ENCODE data around the gene GTF2E1. TPM values are rescaled to one million over a fixed set of nuclear protein-coding genes. Genes with fewer than 3 reads are reported as not detected.

The GTF2E1 gene
- total RNA-seq, 1 experiment from 2014 or later = 21.5 TPM

DNA sequence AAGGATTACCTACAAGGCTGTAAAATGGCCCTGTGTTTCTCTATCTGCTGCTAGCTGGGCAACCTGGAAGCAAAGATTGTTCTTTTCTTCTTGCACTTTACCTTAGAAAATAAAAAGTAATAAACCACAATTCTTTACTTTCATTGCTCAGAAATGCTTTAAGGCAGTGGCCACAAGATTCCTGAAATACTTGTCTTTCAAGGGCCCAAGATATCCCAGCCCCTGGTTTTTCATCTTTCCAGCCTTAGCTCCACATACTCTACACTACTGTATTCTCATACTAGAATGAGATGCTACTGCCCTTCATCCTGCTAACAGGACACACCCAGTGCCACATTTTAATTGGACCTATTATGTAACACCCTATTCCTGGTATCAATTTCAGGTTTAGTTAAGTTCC, 78.9 kb downstream of the GTF2E1 start:
- Histone ChIP-seq H3K79me2 (ENCODE audit: insufficient read depth, low read length) (no peaks in the 10 kb centered on the region), H3K27ac (ENCODE audit: low read depth, low read length) (no peak overlapping the region), H3K9me3 (ENCODE audit: control insufficient read depth in 1 of 2, insufficient read depth in 1 of 2, low read depth in 1 of 2, low read length in 2 of 2) (no peaks in the 10 kb centered on the region), H3K4me1 (ENCODE audit: control insufficient read depth in 1 of 2, insufficient read depth in 2 of 2, low read length in 2 of 2) (no peaks in the 10 kb centered on the region), H3K27me3 (ENCODE audit: insufficient read depth, low read length) (no peaks in the 10 kb centered on the region), H3K36me3 (ENCODE audit: control insufficient read depth in 1 of 2, insufficient read depth in 2 of 2, low read length in 2 of 2) (no peaks in the 10 kb centered on the region), H3K4me2 (ENCODE audit: low read length) (no peak overlapping the region), H3K9ac (ENCODE audit: low read length) (no peak overlapping the region), H4K20me1 (ENCODE audit: insufficient read depth) (no peaks in the 10 kb centered on the region), H3K9me2 (ENCODE audit: insufficient read depth) (no peaks in the 10 kb centered on the region), H3K4me3 (replicated peaks in 1 of 2; ENCODE audit: low read depth in 1 of 2, low read length in 2 of 2) (no peak overlapping the region), H2AFZ (ENCODE audit: low read depth, low read length, poor library complexity, severe bottlenecking) (no peak overlapping the region)
- ATAC-seq = no peak
- POLR2A ChIA-PET = no interaction called here
- RAD21 ChIA-PET (ENCODE audit: low non-redundant PET in 1 of 2, low total read pairs in 2 of 2, uncharacterized antibody in 2 of 2, unreplicated experiment in 2 of 2) = interaction anchor here in 1 of 2 experiments (0.6 kb wide), 1 partner anchor 28 kb away, joined by 3 read pairs; no protein-coding TSS in a partner anchor
- no peak for DNase-seq (ENCODE audit: low read depth, low spot score)
- intact Hi-C loops (cut with micrococcal nuclease) = no loop called here
- CTCF ChIA-PET = no interaction called here
- BruUV-seq (replicated peaks) = no TSS peak
- TF ChIP-seq, protein P1, sequence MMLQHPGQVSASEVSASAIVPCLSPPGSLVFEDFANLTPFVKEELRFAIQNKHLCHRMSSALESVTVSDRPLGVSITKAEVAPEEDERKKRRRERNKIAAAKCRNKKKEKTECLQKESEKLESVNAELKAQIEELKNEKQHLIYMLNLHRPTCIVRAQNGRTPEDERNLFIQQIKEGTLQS (IDR thresholded peaks at IDR 0.05) = no peak
- TF ChIP-seq, protein P2, sequence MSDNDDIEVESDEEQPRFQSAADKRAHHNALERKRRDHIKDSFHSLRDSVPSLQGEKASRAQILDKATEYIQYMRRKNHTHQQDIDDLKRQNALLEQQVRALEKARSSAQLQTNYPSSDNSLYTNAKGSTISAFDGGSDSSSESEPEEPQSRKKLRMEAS (IDR thresholded peaks at IDR 0.05) = no peak
- no peak for TF ChIP-seq ZFX (IDR thresholded peaks at IDR 0.05)
- TF ChIP-seq, protein P3, sequence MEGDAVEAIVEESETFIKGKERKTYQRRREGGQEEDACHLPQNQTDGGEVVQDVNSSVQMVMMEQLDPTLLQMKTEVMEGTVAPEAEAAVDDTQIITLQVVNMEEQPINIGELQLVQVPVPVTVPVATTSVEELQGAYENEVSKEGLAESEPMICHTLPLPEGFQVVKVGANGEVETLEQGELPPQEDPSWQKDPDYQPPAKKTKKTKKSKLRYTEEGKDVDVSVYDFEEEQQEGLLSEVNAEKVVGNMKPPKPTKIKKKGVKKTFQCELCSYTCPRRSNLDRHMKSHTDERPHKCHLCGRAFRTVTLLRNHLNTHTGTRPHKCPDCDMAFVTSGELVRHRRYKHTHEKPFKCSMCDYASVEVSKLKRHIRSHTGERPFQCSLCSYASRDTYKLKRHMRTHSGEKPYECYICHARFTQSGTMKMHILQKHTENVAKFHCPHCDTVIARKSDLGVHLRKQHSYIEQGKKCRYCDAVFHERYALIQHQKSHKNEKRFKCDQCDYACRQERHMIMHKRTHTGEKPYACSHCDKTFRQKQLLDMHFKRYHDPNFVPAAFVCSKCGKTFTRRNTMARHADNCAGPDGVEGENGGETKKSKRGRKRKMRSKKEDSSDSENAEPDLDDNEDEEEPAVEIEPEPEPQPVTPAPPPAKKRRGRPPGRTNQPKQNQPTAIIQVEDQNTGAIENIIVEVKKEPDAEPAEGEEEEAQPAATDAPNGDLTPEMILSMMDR (IDR thresholded peaks at IDR 0.05 in 2 of 3, conservative IDR thresholded peaks at IDR 0.05 in 1 of 3; ENCODE audit: borderline replicate concordance in 1 of 3, insufficient read depth in 1 of 3, low read depth in 2 of 3, low read length in 2 of 3) = no peak
- TF ChIP-seq, protein P4, sequence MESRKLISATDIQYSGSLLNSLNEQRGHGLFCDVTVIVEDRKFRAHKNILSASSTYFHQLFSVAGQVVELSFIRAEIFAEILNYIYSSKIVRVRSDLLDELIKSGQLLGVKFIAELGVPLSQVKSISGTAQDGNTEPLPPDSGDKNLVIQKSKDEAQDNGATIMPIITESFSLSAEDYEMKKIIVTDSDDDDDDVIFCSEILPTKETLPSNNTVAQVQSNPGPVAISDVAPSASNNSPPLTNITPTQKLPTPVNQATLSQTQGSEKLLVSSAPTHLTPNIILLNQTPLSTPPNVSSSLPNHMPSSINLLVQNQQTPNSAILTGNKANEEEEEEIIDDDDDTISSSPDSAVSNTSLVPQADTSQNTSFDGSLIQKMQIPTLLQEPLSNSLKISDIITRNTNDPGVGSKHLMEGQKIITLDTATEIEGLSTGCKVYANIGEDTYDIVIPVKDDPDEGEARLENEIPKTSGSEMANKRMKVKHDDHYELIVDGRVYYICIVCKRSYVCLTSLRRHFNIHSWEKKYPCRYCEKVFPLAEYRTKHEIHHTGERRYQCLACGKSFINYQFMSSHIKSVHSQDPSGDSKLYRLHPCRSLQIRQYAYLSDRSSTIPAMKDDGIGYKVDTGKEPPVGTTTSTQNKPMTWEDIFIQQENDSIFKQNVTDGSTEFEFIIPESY (IDR thresholded peaks at IDR 0.05; ENCODE audit: extremely low read depth, insufficient replicate concordance, low read length) = no peak
- TF ChIP-seq, protein P5, sequence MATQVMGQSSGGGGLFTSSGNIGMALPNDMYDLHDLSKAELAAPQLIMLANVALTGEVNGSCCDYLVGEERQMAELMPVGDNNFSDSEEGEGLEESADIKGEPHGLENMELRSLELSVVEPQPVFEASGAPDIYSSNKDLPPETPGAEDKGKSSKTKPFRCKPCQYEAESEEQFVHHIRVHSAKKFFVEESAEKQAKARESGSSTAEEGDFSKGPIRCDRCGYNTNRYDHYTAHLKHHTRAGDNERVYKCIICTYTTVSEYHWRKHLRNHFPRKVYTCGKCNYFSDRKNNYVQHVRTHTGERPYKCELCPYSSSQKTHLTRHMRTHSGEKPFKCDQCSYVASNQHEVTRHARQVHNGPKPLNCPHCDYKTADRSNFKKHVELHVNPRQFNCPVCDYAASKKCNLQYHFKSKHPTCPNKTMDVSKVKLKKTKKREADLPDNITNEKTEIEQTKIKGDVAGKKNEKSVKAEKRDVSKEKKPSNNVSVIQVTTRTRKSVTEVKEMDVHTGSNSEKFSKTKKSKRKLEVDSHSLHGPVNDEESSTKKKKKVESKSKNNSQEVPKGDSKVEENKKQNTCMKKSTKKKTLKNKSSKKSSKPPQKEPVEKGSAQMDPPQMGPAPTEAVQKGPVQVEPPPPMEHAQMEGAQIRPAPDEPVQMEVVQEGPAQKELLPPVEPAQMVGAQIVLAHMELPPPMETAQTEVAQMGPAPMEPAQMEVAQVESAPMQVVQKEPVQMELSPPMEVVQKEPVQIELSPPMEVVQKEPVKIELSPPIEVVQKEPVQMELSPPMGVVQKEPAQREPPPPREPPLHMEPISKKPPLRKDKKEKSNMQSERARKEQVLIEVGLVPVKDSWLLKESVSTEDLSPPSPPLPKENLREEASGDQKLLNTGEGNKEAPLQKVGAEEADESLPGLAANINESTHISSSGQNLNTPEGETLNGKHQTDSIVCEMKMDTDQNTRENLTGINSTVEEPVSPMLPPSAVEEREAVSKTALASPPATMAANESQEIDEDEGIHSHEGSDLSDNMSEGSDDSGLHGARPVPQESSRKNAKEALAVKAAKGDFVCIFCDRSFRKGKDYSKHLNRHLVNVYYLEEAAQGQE (IDR thresholded peaks at IDR 0.05; ENCODE audit: low read depth) = no peak
- no peak for TF ChIP-seq SRF (IDR thresholded peaks at IDR 0.05; ENCODE audit: low read depth)
- no peak for TF ChIP-seq EGR1 (IDR thresholded peaks at IDR 0.05; ENCODE audit: low read depth)
- TF ChIP-seq YY1 (IDR thresholded peaks at IDR 0.05; ENCODE audit: extremely low read depth, insufficient replicate concordance, low read depth, low read length) = no peak
- no peak for TF ChIP-seq POLR2A (IDR thresholded peaks at IDR 0.05; ENCODE audit: borderline replicate concordance, extremely low read depth, insufficient read depth, insufficient read length)
- TF ChIP-seq CEBPB (IDR thresholded peaks at IDR 0.05; ENCODE audit: low read depth) = no peak
- no peak for TF ChIP-seq FOSL1 (IDR thresholded peaks at IDR 0.05; ENCODE audit: low read depth)
- no peak for TF ChIP-seq ZNF274 (IDR thresholded peaks at IDR 0.05; ENCODE audit: low read depth, low read length)
- TF ChIP-seq SP1 (IDR thresholded peaks at IDR 0.05; ENCODE audit: low read depth) = no peak
- no peak for TF ChIP-seq EZH2 (IDR thresholded peaks at IDR 0.05)
